HG02798 (cell line): ENCODE data around the gene PRDM5.
"Not testable (repeated sequence)": the region's sequence is repeated elsewhere in the genome, so short reads cannot be mapped to it uniquely, and the experiment has no call there.

Experiments used
- ATAC-seq: cut with Tn5 transposase; IDR thresholded peaks from one replicate; pipeline ENCODE4 v1.9.1; 2021; ENCODE audit warnings: mild to moderate bottlenecking; ENCODE audit not compliant: unreplicated experiment, poor library complexity

The PRDM5 gene

DNA sequence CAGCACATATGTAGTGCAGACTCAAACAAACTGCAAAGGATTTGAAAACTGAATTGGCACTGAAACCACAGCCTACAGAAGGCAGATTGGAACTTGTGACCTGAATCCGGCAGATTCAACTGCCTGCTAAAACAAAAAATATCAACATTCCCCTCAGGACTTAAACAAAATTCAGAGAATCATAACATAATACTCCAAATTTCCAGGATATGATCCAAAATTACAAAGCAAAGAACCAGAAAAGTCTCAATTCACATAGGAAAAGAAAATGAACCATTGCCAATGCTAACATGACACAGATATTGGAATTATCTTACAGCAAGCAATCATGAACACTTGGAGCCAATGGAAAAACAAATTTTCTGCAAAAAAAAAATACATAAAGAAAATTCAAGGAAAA lies 250.4 kb downstream of the PRDM5 start:
- no peak for ATAC-seq

DNA sequence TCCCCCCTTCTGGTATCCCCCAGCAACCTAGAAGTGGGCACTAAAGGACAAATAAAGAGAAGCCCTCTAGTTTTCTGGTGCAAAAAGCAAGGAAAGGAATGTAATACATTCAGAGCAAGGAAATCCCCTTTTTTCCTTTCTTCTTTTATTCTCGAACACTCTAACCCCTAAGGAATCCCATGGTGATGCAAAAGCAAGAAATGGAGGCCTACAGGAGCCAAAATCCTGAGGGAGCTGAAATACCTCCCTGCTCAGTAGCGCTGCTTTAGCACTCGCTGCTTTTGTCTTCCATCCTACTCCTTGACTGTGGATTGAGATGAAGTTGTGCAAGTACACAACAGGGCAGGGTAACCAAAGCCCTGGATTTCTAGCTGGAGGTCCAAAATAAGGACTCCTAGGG lies 251.0 kb downstream of the PRDM5 start:
- no peak for ATAC-seq

DNA sequence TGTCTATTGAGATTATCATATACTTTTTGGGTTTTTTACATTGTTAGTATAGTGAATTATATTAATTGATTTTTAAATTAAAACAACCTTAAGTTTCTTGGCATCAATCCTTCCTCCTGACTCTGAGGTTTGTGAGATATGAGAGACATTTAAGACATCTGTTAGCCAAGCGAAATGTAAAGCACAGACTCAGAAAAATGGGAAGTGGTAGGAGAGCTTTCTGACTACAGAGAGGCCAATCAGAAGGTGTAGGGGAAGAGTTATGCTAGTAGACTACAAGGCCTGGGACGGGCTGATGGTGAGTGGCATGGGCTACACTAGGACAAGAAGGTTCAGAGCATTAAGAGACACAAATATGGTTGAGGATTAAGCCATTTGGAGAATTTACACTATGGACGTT lies 255.4 kb downstream of the PRDM5 start:
- no peak for ATAC-seq

DNA sequence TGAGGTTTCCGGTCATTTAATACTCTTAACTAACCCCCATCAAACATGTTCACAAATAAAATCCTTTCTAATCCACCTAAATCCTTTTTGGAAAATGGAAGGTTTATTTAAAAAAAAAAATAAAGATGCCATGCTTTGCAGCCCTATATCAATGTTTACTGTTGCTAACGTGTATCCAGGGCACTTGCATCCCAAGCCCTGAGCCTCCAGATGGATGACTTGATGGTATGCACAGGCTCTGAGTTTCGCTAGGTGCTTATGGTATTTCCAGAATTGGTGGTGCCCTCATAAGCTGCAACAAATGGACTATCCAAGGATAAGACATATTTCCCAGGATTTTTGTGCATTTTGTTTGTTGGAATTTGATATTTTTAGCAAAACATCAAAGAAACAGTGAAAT lies 257.7 kb downstream of the PRDM5 start:
- ATAC-seq = no peak

DNA sequence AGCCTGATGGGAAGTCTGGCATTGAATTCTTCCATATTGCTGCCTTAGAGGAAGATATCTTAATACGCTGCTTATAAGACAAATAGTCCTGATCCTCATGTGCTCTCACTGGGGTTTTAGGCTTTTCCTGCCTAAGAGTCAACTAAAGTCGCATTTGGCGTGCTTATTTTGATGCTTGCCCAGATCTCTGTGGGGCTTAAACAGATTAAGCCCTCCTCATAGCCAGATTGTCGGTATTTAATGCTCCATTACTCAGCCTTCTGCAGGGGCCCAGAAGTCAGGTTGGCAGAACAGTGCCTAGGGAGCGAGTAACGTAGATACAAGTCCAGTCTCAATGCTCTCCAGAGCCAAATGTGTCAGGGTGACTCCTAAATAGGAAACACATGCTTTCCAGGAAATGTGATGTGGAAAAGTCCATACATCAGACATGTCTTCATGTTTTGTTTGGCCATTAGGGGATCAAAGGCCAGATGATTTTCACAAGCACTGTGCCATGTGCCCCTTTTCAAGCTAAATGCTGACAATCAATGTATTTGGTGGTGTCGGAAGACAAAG lies 262.8 kb downstream of the PRDM5 start:
- ATAC-seq = no peak

DNA sequence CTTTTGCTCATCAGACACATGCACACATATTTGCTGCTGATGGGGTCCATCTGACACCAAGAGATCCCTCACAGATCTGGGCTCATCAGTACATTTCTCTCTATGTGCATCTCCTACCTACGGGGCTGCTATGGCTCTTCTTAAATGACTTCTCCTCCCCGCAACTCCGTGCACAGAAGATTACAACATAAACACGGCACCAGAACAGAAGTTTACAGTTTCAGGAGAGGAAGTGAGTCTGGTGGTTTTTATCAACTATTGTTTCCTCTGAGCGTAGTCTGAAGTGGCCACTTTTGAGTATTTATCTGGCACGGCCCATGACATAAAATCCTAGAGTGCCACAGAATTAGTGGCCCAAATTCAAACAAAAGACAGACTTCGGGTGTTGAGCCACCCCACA lies 263.8 kb downstream of the PRDM5 start:
- ATAC-seq = no peak

DNA sequence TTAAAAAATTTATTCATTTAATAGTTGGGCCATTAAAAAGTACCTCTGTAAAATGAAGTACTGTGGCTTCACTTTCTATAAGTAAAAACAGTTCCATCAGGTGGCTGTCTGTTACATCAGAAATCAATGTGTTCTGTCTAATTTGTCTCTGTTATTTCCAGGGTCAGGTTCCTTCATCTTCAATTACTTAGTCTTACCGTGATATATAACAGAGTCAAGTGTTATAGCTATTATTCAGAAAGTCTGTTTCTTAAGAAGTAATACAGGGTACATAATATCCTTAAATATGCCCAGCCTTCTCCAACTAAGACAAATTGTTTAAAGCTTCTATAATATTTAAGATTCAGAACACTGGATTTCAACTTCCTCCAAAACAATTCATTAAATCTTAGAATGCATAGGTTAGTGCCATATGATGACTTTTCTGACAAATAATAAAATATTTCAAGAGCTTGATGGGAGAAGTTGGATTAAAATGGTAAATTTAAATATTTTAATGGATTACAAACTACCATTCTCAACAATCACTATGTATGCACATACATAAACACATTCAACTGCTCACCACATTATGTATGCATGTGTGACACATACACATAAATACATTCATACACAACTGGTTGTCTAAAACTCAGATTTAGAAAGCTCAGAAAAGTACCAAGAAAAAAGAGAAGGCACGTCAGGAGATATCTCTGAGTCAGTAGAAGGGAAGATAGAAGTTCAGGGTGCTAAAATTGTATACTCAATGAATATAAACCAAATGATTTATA lies 268.5 kb downstream of the PRDM5 start:
- ATAC-seq = no peak

DNA sequence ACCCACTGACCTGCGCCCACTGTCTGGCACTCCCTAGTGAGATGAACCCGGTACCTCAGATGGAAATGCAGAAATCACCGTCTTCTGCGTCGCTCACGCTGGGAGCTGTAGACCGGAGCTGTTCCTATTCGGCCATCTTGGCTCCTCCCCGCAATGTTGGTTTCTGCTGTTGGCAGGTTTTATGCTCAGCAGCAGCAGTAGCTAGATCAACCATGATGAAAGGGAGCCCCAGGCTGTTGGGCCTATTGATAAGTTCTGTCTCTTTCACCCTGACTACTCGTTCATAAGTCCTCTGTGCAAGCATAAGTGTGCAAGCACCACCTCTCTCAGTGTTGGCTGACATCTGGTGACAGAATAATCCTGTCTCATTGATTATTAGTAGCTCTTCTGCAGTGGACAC lies 274.2 kb downstream of the PRDM5 start:
- ATAC-seq = not testable (repeated sequence)
